Activated T-cell treated with anti-CD3 and anti-CD28 coated beads, Interleukin-2, amount 50 U/mL, for 1 hour (primary cell): Measurements from ENCODE around the gene MLLT1.

ENCODE experiments used
- DNase-seq: peaks from one replicate; pipeline ENCODE4 v3.0.0-alpha.2; 2020

Gene MLLT1

DNA sequence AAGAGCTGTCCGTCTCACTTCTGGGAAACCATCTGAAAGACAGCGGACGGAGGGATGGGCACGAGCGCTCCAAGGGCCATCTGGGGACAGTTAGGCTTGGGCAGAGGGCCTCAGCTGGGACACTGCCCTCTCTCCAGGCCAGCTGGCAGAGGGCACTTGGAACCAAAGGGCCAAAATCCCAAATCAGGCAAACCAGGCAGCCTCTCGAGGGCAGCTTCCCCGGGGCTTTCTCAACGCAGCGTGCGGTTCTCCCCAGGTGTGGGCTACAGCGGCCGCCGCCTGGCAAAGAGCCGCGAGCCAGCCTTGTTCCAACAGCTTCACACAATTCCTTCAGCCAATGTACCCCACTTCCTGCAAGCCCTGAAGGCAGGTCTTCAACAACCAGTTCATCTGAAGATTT, 5.0 kb downstream of the MLLT1 start:
- DNase-seq: no peak

DNA sequence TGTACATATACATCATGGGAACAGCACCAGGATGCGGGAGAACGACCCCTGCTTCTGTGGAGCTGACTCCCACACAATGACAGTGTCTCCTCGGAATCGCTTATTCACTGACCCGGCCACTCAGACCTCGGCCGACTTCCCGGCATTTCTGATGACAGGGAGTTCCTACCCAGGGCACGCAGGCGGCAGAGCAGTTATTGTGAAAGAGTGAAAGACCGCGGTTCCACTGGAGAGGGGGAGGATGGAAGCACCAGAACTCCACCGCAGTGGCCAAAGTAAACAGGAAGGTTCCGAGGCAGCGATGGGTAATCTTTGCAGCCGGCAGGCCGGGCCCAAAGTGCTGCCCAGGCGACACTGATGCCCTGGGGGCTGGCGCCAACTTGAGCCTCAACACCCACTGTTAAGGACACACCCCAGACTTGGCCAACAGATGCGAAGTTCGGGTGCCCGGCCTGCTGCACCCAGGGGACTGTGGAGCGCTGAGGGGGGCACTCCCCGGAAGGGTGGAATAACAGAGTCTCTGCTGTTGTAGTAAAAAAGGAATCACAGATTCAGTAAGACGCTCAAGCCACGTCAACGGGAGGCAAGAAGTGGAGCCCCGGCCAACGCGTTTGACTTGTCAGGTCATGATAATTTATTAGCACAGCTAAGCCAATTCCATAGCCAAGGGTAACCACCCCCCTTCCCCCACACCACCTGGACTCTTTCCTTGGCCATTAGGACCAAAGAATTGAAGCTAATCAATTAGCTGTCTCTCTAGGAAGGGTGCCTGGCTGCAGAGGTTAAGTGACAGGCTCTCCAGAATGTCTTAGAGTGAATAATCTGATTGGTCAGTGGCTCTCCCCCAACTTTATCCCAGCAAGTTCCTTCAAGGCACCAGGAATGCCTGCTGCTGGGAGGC, 5.8 kb downstream of the MLLT1 start:
- no peak for DNase-seq

GRCh38 chr19:6272913-6273600, 6.7 kb downstream of the MLLT1 start:
- no peak for DNase-seq

- no peak for DNase-seq
Observed at GRCh38 chr19:6272411-6272791, 7.4 kb downstream of the MLLT1 start.

GRCh38 chr19:6271721-6272410, 7.9 kb downstream of the MLLT1 start:
- no peak for DNase-seq

DNA sequence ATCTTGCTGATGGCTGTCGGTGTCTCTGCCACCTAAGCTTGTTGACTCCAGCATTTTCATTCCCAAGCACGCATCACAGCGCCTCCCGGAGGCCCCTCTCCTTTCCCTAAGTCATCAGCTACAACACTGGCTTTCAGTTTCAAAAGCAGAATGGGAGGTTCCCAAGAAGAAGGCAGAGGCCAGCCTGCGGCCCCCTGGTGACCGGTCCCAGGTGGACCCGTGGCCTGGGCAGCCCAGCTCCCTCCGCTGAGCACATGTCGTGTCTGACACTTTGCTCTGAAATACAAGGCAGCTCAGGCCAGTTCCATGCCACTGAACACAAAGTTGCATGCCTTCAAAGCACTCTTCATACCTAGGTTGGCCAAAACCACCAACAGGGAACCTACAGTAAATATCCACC, 8.5 kb downstream of the MLLT1 start:
- DNase-seq: no peak

GRCh38 chr19:6270822-6271221, 9.0 kb downstream of the MLLT1 start:
- no peak for DNase-seq

DNA sequence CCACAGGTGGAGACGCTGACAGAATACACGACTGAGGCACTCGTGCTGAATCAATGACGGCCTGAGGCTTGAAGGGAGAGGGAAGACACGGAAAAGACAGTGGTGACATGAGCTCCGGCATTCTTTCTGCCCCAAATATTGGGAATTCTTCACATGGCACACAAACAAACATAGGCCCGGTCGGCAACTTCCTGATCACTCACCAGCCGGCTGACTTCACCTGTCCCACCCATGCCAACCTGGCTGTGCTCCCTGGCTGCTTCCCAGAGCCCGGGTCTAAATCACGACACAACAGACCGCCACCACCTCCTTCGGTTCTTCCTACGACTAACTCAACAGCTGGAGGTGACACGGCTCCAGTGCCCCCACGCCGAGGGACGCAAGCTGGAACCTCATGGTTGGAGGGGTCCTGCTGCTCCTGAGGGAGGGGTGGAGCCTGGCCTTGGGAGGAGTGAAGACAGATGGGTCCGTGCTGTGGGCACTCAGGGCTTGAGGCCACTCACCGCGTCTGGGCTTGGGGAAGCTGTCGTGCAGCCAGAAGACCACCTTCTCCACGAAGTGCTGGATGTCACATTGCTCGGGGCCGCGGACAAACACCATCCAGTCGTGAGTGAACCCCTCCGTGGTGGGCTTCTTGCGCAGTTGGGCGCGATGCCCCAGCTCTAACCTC, 9.6 kb downstream of the MLLT1 start:
- DNase-seq: no peak

- no peak for DNase-seq
Observed at GRCh38 chr19:6269101-6269886, 10.5 kb downstream of the MLLT1 start.

DNA sequence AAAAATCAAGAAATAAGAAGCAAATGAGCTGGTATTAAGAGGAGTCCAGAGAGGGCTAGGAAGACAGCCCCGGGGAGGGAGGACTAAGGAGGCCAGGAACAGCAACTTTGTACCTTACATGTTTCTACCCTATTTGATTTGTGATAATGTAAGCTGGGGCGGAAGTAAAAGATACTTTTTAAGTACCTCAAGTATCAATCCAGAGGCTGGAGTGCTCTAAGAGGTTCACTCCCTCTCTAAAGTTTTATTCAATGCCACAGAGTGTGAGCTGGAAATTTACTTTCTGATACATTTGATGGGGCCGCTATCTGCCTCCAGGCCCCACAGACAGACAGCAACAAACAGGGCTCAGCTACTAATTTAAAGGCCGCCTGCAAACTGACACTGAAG, 11.4 kb downstream of the MLLT1 start:
- DNase-seq: no peak

GRCh38 chr19:6267552-6268381, 12.0 kb downstream of the MLLT1 start:
- DNase-seq: no peak

GRCh38 chr19:6264803-6265202, 15.0 kb downstream of the MLLT1 start:
- DNase-seq: no peak

DNA sequence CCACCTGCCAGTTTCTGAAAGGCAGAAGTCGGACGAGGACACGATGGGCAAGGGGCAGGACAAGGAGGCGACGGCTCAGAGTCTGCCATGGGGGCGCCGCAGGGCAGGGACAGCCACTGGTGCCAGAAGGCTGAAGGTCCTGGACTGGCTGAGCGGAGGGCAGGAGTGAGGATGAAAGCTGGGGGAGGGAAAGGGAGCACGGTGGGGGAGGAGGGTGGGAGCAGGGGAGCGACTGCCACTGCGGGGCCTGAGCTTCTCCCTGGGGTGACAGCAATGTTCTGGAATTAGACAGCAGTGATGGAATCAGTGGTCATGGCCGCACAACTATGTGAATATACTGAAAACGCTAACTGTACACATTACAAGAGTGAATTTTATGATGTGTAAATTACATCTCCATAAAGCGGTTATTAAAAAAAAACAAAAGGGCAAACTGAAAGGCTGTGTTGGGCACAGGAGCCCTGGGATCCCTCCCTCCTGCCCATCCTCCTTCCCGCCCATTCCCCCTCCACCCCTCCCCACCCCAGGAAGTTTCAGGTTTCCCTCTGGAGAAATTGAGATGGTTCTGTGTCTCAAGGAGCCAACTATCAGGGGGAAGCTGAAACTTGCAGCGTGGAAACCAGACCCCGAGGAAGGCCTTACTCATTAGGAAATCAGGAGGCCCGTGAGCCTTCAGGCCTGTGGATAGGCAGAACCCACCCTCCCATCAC, 15.9 kb downstream of the MLLT1 start:
- no peak for DNase-seq

DNA sequence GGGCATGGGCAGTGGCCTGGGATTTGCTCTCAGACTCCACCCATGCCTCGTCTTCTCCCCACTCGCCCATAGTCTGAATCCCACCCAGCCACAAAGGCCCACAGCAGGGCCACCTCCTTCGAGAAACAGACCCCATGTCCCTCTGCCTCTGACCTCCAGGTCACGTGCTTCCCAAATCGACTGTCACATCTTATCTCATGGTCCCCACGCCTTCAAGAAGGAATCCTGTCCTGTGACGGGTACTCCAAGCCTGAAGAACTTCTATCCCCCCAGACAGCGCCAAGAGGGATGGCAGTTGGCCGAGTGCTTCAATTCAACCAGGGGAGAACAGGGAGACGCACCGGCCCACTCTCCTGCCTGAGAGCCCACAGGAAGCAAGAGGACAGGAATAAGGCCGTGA, 16.5 kb downstream of the MLLT1 start:
- no peak for DNase-seq

DNA sequence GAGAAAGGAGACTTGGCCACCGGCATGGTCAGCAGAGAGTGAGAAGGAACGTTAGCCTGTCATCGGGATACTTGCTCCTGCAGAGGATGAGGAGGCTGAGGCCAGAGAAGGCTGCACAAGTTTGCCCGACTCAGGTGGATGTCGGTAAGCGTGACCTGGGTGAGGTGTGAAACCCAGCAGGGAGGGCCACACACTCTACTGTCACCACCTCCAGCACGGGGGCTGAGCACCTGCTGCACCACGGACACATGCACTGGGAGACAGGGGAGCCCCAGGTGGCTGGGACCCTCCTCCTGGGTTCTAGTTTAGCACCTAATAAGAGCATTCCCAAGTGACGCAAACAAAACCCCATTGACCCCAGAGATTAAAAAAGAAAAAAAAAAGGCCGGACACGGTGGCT, 17.3 kb downstream of the MLLT1 start:
- DNase-seq: no peak

DNA sequence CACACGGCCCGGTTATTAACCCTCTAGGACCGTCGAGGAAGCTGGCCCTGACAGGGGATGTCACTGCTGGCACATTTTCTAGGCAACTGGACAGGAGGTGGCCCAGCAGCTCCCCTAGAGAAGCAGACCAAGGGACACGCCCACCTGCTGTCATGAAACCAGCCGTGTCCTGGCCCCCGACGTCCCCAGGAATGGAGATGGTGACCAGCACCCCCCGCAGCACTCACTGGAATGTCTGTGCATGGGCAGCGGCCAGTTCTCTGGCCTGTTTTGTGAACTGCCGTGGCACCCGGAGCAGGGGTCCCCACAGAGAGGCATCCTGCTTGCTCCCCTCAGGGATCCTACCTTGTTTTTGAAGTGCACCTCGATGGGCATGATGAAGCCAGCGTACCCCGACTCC, 17.9 kb downstream of the MLLT1 start:
- no peak for DNase-seq

DNA sequence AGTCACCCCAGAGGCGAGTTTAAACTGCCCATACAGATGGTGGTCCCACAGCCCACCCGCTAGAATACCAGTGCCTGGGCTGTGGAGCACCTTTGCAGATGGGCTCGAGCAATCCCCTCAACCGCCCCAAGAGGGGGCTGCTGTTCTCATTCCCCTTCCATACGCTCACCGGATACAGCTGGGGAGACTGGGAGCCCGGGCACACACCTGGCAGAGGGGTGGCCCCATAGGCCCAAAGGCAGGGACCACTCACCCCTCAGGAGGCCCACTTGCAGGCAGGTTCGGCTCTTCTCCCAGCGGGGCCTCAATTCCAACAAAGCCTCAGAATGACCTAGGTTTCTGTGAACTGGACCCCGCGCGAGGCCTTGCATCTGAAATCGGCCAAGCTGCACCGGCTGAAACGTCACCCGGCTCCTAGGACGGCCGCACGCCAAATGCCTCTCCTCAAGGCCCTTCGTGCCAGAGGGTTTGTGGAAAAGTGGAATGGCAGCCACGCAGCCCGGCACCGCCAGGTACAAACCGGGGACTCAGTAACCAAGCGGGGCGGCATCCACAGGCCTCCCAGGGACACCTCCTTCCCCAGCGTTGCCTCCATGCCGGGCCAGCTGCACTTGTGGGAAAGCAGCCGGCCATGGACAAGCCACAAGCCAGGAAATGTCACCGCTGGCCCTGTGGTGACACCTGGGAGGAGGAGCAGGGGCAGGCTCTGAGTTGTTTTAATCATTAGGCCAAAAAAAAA, 18.7 kb downstream of the MLLT1 start:
- peak; percentile 53 for DNase-seq

DNA sequence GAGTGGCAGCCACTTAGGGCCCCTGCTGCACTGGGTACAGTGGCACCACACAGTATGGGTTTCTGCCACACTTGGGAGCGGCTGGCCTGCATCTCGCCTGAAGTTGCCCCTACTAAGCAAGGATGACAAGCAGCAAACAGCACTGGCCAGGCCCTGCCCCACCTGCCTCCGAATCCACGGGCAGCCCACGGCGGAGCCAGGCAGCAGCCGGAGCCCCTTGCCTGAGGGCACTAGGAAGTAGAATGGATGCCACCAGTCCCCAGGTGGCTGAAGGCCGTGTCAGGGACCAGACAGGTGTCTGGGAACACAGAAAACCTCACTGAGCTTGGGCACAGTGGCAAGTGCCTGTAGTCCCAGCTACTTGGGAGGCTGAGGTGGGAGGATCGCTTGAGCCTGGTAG, 19.4 kb downstream of the MLLT1 start:
- DNase-seq: no peak

DNA sequence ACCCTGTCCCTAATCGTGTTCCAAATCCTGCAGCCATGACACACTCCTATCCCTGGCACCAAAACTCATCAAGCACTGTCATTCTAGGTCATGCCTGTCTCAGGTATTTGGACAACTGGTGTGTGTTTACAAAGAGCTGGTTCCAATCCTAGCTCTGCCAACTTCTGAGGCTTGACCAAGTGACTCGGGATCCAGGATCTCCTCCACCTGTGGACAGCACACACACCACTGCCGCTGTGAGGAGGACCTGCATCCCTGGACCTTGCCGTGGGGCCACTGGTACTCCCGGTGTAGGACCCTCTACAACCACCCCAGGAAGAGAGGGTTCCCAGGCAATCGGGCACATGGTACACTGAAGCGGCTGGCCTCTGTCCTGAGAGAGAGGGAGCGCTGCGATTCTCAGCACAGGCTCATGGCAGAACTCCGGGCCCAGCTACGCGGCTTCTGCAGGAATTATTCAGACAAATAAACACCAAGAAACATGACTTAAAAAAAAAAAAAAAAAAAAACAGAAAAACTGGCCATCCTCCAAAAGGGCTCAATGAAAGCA, 20.4 kb downstream of the MLLT1 start:
- DNase-seq: no peak

DNA sequence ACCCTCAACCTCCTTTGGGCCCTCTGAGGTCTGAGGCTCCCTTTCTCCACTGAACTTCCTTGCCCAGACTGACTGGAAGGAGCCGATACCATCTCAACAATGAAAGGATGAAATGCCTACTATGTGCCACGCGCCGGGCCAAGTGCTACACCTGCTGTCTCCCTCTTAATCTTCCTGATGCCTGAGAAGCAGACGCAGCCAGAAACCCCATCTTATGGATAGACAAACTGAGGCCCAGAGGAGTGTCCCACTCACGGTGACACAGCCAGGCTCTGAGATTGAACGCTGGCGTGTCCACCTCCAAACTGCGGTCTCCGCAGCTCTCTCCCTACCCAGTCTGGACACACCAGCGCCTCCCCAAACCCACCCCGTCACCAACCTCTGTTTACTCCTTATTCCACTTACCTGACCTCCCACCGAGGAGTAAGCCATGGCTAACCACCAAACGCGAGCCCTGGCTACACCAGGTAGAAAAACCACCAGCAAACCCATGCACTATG, 20.9 kb downstream of the MLLT1 start:
- no peak for DNase-seq
